Erythroblast (primary cell): Measurements from ENCODE around the gene NFKB2.

Source experiments
- GATA1 ChIP-seq: IDR thresholded peaks from 2 replicates; pipeline ENCODE4 v1.6.1; 2011; ENCODE audit warnings: low read depth, mild to moderate bottlenecking, control low read depth, low read length, moderate library complexity
- POLR2A ChIP-seq: IDR thresholded peaks from 2 replicates; pipeline ENCODE4 v1.6.1; 2011; ENCODE audit warnings: mild to moderate bottlenecking, low read length

DNA sequence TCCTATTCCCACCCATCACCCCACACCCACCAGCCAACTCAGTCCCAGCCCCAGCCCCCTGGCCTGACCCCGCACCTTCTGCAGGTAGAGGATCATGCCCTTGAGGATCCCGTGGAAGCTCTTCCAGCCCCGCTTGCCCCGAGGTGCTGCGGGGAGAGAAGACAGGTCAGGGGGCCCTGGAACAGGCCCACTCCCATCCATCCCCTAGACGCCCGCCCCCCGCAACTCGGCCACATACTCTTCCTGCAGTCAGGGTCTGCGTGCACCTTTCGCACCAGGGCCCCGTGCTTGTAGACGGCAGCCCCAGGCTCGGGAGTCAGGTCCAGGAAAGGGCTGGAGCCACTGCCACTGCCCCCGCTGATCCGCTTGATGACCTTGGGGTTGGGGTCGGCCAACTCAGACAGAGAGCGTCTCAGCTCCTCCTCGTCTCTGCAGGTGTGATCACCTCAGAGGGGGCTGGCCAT is 9.6 kb downstream of the NFKB2 start:
- TF ChIP-seq POLR2A (no peak), GATA1 (no peak)
